Muscle layer of duodenum (tissue), 2 donors: ENCODE data around the gene DCC.

Experiments
- H3K27ac ChIP-seq: one replicate; pipeline ENCODE4 v1.7.0; 2013; ENCODE audit warnings: mild to moderate bottlenecking, low read length
- H3K27me3 ChIP-seq: one replicate; pipeline ENCODE4 v1.7.0; 2013; ENCODE audit warnings: low read depth, mild to moderate bottlenecking, control low read depth, low read length
- H3K36me3 ChIP-seq, 2 donors: one replicate each; pipeline ENCODE4 v1.7.0; 2013; ENCODE audit warnings: low read length in 2 of 2, control low read depth in 1 of 2, mild to moderate bottlenecking in 1 of 2; ENCODE audit not compliant: insufficient read depth in 2 of 2, control insufficient read depth in 1 of 2
- H3K4me1 ChIP-seq, 2 donors: one replicate each; pipeline ENCODE4 v1.7.0; 2013; ENCODE audit warnings: low read length in 2 of 2, mild to moderate bottlenecking in 2 of 2, control low read depth in 1 of 2, moderate library complexity in 1 of 2; ENCODE audit not compliant: insufficient read depth in 2 of 2, control insufficient read depth in 1 of 2
- H3K4me3 ChIP-seq, 2 donors: one replicate each; pipeline ENCODE4 v1.7.0; 2013; ENCODE audit warnings: low read length in 2 of 2, low read depth in 1 of 2, mild to moderate bottlenecking in 1 of 2
- H3K9me3 ChIP-seq, 2 donors: one replicate each; pipeline ENCODE4 v1.7.0; 2013; ENCODE audit warnings: low read length in 2 of 2, control low read depth in 1 of 2, mild to moderate bottlenecking in 1 of 2; ENCODE audit not compliant: control insufficient read depth in 1 of 2
- donor health status: healthy.

DCC gene

GRCh38 chr18:53360501-53361443 lies 1020.8 kb downstream of the DCC start:
- Histone ChIP-seq H3K27me3 (no peaks in the 10 kb centered on the region), H3K27ac (no peak overlapping the region), H3K4me3 (no peak overlapping the region), H3K9me3 (no peaks in the 10 kb centered on the region), H3K36me3 (no peaks in the 10 kb centered on the region), H3K4me1 (no peaks in the 10 kb centered on the region)

DNA sequence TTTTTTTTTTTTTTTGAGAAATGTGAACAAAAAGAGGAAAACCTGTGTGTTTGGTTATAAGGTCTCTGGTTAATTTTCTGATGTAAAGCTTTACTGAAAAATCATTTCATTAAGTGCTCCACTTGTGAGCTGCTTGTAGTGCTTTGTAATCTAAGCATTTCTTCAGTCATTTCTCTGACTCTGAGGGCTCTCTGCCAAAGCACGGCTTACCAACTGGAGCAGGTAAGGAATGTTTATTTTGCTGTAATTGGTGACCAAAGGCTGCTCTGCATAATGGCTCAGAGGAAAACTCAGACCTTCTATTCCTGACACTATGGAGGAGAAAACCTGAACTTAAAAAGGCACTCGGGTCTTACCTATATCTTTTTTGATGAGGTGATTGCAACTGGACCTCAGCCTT lies 1035.6 kb downstream of the DCC start:
- Histone ChIP-seq H3K27me3 (no peaks in the 10 kb centered on the region), H3K27ac (no peak overlapping the region), H3K36me3 (no peaks in the 10 kb centered on the region)

GRCh38 chr18:53380063-53380639 lies 1040.2 kb downstream of the DCC start:
- no peak overlapping the region for H3K4me3 ChIP-seq
- no peaks in the 10 kb centered on the region for H3K36me3 ChIP-seq
- H3K27me3 ChIP-seq, result no peaks in the 10 kb centered on the region
- H3K9me3 ChIP-seq, result no peaks in the 10 kb centered on the region
- no peak overlapping the region for H3K27ac ChIP-seq
- H3K4me1 ChIP-seq, result no peaks in the 10 kb centered on the region

More for the DNA sequence above, 1035.6 kb downstream of the DCC start:
- no peak overlapping the region for H3K4me3 ChIP-seq
- no peaks in the 10 kb centered on the region for H3K4me1 ChIP-seq
- no peaks in the 10 kb centered on the region for H3K9me3 ChIP-seq

GRCh38 chr18:53382870-53383269 lies 1042.9 kb downstream of the DCC start:
- H3K4me3 ChIP-seq, result no peak overlapping the region
- H3K4me1 ChIP-seq, result no peaks in the 10 kb centered on the region
- H3K27ac ChIP-seq, result no peak overlapping the region
- H3K36me3 ChIP-seq, result no peaks in the 10 kb centered on the region
- no peaks in the 10 kb centered on the region for H3K27me3 ChIP-seq
- no peaks in the 10 kb centered on the region for H3K9me3 ChIP-seq

DNA sequence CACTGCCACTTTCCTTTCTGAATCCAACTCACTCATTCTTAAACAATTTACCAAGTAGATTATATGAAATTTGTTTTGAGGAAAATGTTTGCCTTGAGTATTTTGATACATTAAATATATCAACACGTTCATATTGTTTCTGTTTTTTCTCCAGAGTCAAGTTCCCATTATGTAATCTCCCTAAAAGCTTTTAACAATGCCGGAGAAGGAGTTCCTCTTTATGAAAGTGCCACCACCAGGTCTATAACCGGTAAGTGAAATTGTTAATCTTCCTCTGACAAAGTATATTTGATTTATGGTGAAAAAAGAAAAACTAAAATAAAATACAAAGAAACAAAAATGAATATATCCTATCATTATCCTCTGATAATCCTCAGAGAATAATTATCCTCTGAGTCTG lies 1045.9 kb downstream of the DCC start:
- Histone ChIP-seq H3K9me3 (no peaks in the 10 kb centered on the region), H3K36me3 (no peaks in the 10 kb centered on the region), H3K4me3 (no peak overlapping the region), H3K27me3 (no peaks in the 10 kb centered on the region), H3K4me1 (no peaks in the 10 kb centered on the region), H3K27ac (no peak overlapping the region)

- no peaks in the 10 kb centered on the region for H3K9me3 ChIP-seq
- H3K4me1 ChIP-seq, result no peaks in the 10 kb centered on the region
- no peak overlapping the region for H3K4me3 ChIP-seq
- H3K36me3 ChIP-seq, result no peaks in the 10 kb centered on the region
- no peak overlapping the region for H3K27ac ChIP-seq
- no peaks in the 10 kb centered on the region for H3K27me3 ChIP-seq
Observed at GRCh38 chr18:53387581-53387980, 1047.6 kb downstream of the DCC start.

DNA sequence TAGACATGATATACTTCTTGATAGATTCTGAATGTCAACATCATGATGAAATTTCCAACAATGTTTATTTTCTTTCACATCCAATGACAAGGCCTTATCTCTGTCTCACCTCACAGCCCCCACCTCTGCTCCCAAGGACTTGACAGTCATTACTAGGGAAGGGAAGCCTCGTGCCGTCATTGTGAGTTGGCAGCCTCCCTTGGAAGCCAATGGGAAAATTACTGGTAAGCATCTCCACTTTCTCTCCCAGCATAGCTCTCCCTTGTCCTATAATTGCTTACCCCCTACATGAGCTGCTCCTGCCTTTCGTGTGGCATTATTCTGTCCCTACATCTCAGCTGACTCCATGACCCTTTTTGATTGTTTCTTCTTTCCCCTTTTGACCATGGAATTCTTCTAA lies 1062.7 kb downstream of the DCC start:
- Histone ChIP-seq H3K4me3 (no peak overlapping the region), H3K27ac (no peak overlapping the region), H3K27me3 (no peaks in the 10 kb centered on the region), H3K4me1 (no peaks in the 10 kb centered on the region), H3K9me3 (no peaks in the 10 kb centered on the region), H3K36me3 (no peaks in the 10 kb centered on the region)

GRCh38 chr18:53408271-53408670 lies 1068.3 kb downstream of the DCC start:
- H3K27me3 ChIP-seq, result no peaks in the 10 kb centered on the region
- no peaks in the 10 kb centered on the region for H3K9me3 ChIP-seq
- H3K4me1 ChIP-seq, result no peaks in the 10 kb centered on the region
- no peak overlapping the region for H3K4me3 ChIP-seq
- H3K27ac ChIP-seq, result no peak overlapping the region
- no peaks in the 10 kb centered on the region for H3K36me3 ChIP-seq

DNA sequence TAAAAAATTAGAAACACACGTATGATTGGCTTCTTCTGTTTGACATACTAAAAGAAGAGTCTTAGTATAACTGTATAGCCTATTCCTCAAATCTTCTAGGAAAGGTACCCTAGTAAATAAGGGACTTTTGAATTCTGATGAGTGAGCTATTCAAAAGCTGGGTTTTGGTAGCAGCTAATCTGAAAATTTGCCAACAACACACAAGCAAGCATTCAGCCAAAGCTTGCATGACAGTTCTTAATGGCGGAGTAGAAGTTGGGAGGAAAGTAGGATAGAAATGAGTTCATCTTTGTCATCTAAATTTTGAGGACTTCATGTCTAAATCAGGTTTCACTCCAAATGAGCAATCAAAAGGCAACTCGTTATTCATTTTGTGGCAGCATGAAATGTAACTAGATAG lies 1071.5 kb downstream of the DCC start:
- no peaks in the 10 kb centered on the region for H3K36me3 ChIP-seq
- no peak overlapping the region for H3K27ac ChIP-seq
- no peaks in the 10 kb centered on the region for H3K9me3 ChIP-seq
- H3K4me1 ChIP-seq, result no peaks in the 10 kb centered on the region
- H3K27me3 ChIP-seq, result no peaks in the 10 kb centered on the region
- no peak overlapping the region for H3K4me3 ChIP-seq

DNA sequence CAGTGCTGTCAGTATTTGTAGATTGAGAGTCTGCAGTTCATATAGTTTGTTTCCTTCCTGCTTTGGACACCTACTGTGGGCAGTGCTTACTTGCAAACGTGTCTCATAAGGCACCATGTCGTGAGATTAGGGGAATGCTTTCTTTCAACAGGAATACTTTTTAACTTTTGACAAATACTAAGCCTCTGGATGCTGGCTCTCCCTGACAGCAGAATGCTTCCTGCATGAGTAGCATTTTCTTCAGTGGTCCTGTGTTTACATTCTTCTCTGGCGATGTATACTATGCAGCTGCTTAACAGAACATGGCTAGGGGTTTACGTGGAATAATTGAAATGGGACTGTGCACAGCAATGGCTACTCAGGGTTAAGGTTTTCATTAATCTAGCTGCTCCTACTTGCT lies 1077.0 kb downstream of the DCC start:
- no peaks in the 10 kb centered on the region for H3K4me1 ChIP-seq
- H3K9me3 ChIP-seq, result no peaks in the 10 kb centered on the region

DNA sequence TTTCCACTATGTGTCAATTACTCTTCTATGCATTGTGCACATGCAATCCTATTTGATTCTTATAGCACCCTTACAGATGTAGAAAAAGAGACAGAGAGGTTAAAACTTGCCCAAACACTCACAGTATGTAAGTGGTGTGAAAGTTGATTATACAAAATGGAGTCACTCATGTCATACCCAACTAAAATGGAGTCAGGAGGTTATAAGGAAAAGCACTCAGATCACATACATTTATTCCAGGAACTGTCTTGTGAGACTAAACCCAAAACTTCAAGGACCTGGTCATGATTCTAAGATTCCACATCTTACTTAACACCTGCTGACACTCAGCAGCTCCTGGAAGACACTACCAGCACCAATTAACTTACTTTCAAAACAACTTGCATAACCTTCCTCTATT lies 1081.9 kb downstream of the DCC start:
- H3K27ac ChIP-seq, result no peak overlapping the region
- H3K27me3 ChIP-seq, result no peaks in the 10 kb centered on the region
- H3K9me3 ChIP-seq, result no peaks in the 10 kb centered on the region
- no peaks in the 10 kb centered on the region for H3K4me1 ChIP-seq
- H3K4me3 ChIP-seq, result no peak overlapping the region
- no peaks in the 10 kb centered on the region for H3K36me3 ChIP-seq

More for the DNA sequence above, 1077.0 kb downstream of the DCC start:
- no peak overlapping the region for H3K27ac ChIP-seq
- no peak overlapping the region for H3K4me3 ChIP-seq
- no peaks in the 10 kb centered on the region for H3K36me3 ChIP-seq
- H3K27me3 ChIP-seq, result no peaks in the 10 kb centered on the region
